Endothelial cell of umbilical vein (primary cell): ENCODE measurements around the gene SATB2. TPM values are rescaled to one million over a fixed set of nuclear protein-coding genes. Genes with fewer than 3 reads are reported as not detected.

ENCODE experiments used
- BruUV-seq: library from RNA; stranded (reverse); fragments of 400-500 nt; replicated peaks from 2 replicates; lab custom pipeline; 2021; lab: Mats Ljungman, UMichigan
- CTCF ChIA-PET: fragments of 300-600, 350-600 bp; sonication (Branson Sonifier 250); formaldehyde crosslinking; loops from one replicate; lab custom pipeline; 2021; ENCODE audit warnings: antibody characterized with exemption, inconsistent platforms; lab: Charles Lee
- POLR2A ChIA-PET: fragments of 300-600, 350-600 bp; sonication (Branson Sonifier 250); formaldehyde crosslinking; loops from one replicate; lab custom pipeline; 2021; ENCODE audit warnings: antibody characterized with exemption, inconsistent platforms; lab: Charles Lee
- DNase-seq: peaks from one replicate; pipeline ENCODE4 v3.0.0-alpha.2; 2011; ENCODE audit warnings: low read depth, low spot score
- FAIRE-seq: peaks from 2 replicates; lab custom pipeline; 2011; peaks lifted over from hg19 to GRCh38; lab: Jason Lieb, UNC
- H2AFZ ChIP-seq: 2 replicates; pipeline ENCODE4 v1.6.0; 2012; ENCODE audit warnings: low read depth, low read length, control low read depth, inconsistent platforms
- H3K27ac ChIP-seq: 2 replicates; pipeline ENCODE4 v1.5.1; 2011; ENCODE audit warnings: low read depth, mild to moderate bottlenecking, control low read depth, low read length, moderate library complexity; ENCODE audit not compliant: insufficient read depth
- H3K27me3 ChIP-seq, 2 experiments: 2 replicates each; pipeline versions ENCODE4 v1.6.0 to v1.6.1; 2011; ENCODE audit warnings: low read length in 2 of 2, mixed read lengths in 1 of 2; ENCODE audit not compliant: control insufficient read depth in 2 of 2, insufficient read depth in 2 of 2
- H3K36me3 ChIP-seq, 2 experiments: 2 replicates in 1 of 2; 3 replicates in 1 of 2; pipeline ENCODE4 v1.5.1; 2011; ENCODE audit warnings: low read length in 2 of 2, mild to moderate bottlenecking in 1 of 2, moderate library complexity in 1 of 2; ENCODE audit not compliant: control insufficient read depth in 2 of 2, insufficient read depth in 2 of 2; ENCODE audit errors: extremely low read depth in 1 of 2
- H3K4me1 ChIP-seq: 3 replicates; pipeline ENCODE4 v1.5.1; 2011; ENCODE audit warnings: mild to moderate bottlenecking, low read length; ENCODE audit not compliant: control insufficient read depth, insufficient read depth; ENCODE audit errors: extremely low read depth
- H3K4me2 ChIP-seq: 2 replicates; pipeline ENCODE4 v1.6.1; 2011; ENCODE audit warnings: low read length, control low read depth, mixed read lengths; ENCODE audit not compliant: insufficient read depth
- H3K4me3 ChIP-seq, 3 experiments: fragments of 200-600 bp in 1 of 3; sonication (generic), shearing (Covaris generic) in 1 of 3; replicated peaks in 1 of 3; 2 replicates each; pipeline ENCODE4 v1.5.1; 2011 to 2016; ENCODE audit warnings: control low read depth in 3 of 3, low read length in 3 of 3, mild to moderate bottlenecking in 2 of 3, inconsistent platforms in 1 of 3, low read depth in 1 of 3, moderate library complexity in 1 of 3; ENCODE audit not compliant: insufficient read depth in 1 of 3
- H3K79me2 ChIP-seq: 2 replicates; pipeline ENCODE4 v1.6.0; 2012; ENCODE audit warnings: low read length, inconsistent platforms; ENCODE audit not compliant: control insufficient read depth, insufficient read depth
- H3K9ac ChIP-seq: replicated peaks from 2 replicates; pipeline ENCODE3; 2011; ENCODE audit warnings: low read length, control low read depth; ENCODE audit not compliant: insufficient read depth; ENCODE audit errors: extremely low read depth
- H3K9me1 ChIP-seq: replicated peaks from 3 replicates; pipeline ENCODE4 v1.6.0; 2011; ENCODE audit warnings: mild to moderate bottlenecking, low read length; ENCODE audit not compliant: control insufficient read depth, insufficient read depth; ENCODE audit errors: extremely low read depth
- H3K9me3 ChIP-seq: replicated peaks from 2 replicates; pipeline ENCODE4 v1.5.1; 2012; ENCODE audit warnings: low read length, inconsistent platforms; ENCODE audit not compliant: control insufficient read depth, insufficient read depth
- H4K20me1 ChIP-seq: replicated peaks from 2 replicates; pipeline ENCODE3; 2011; ENCODE audit warnings: mild to moderate bottlenecking, low read length; ENCODE audit not compliant: control insufficient read depth, insufficient read depth; ENCODE audit errors: extremely low read depth
- FOS ChIP-seq: IDR thresholded peaks from 2 replicates; pipeline ENCODE4 v1.6.1; 2011; ENCODE audit warnings: mild to moderate bottlenecking, low read length, moderate library complexity, borderline replicate concordance; ENCODE audit not compliant: insufficient read depth
- dilution Hi-C: fragments of 300-500 bp; cut with MboI; formaldehyde crosslinking; loops from one replicate; pipeline ENCODE4 v1.15.0; 2019; ENCODE audit warnings: low sequenced_read_pairs; ENCODE audit not compliant: extremely low pct_ligation_motif_present
- intact Hi-C: fragments of 100-400 bp; cut with micrococcal nuclease; formaldehyde crosslinking; loops from one replicate; pipeline ENCODE4 v1.10.0; 2022
- polyA plus RNA-seq, 4 experiments: library from polyadenylated mRNA; depleted of rRNA in 3 of 4; stranded (reverse) in 3 of 4; unstranded in 1 of 4; fragments of >200 nt; gene quantifications; 2 replicates each; pipeline versions ENCODE4 v1.2.1 to v1.2.3, GENCODE V29; 2011 to 2012; ENCODE audit warnings: missing spikeins in 1 of 4
- total RNA-seq: library from RNA; stranded (reverse); gene quantifications from 2 replicates; pipeline ENCODE4 v1.2.3, GENCODE V29; 2021
- TF ChIP-seq, protein P1 (sequence below), 2 donors: IDR thresholded peaks; 1 replicate in 1 of 2; 2 replicates in 1 of 2; pipeline ENCODE4 v1.5.1; 2011; ENCODE audit warnings: low read length in 2 of 2, mild to moderate bottlenecking in 2 of 2, moderate library complexity in 2 of 2, control low read depth in 1 of 2, inconsistent platforms in 1 of 2, low read depth in 1 of 2; ENCODE audit not compliant: insufficient read depth in 1 of 2; ENCODE audit errors: extremely low read depth in 1 of 2

Gene SATB2
- total and polyA plus RNA-seq, 2 donors (not counting 3 experiments of a cell fraction or from before 2014, with no cell fraction given): 0.47 to 1.1 TPM

- Histone ChIP-seq H4K20me1 (no peaks in the 10 kb centered on the region), H3K4me3 (peak overlapping the region in 2 of 3 experiments; percentile 30 to 32), H3K9me1 (no peaks in the 10 kb centered on the region), H3K9me3 (no peaks in the 10 kb centered on the region), H2AFZ (peak overlapping the region; percentile 62), H3K4me2 (peak overlapping the region; percentile 54), H3K9ac (no peak overlapping the region), H3K27ac (no peak overlapping the region), H3K79me2 (no peaks in the 10 kb centered on the region), H3K36me3 (no peaks in the 10 kb centered on the region), H3K27me3 (peaks cover 70 to 86% of the 10 kb centered on the region in 2 experiments), H3K4me1 (peaks cover 14% of the 10 kb centered on the region)
- dilution Hi-C loops (no loop called here), intact Hi-C loops (loop anchor here (10.0 kb wide), 1 partner anchor 1658 kb away; the partner anchor contains the start of gene PLCL1)
- ChIA-PET POLR2A (no interaction called here), CTCF (interaction anchor here (0.9 to 1.4 kb wide), 4 partner anchors 9 to 1154 kb away, joined by 3 to 8 read pairs (median 4); no protein-coding TSS in a partner anchor)
- FAIRE-seq (peak; percentile 42), DNase-seq (peak; percentile 30)
- TF ChIP-seq FOS: no peak
- TF ChIP-seq, protein P1, sequence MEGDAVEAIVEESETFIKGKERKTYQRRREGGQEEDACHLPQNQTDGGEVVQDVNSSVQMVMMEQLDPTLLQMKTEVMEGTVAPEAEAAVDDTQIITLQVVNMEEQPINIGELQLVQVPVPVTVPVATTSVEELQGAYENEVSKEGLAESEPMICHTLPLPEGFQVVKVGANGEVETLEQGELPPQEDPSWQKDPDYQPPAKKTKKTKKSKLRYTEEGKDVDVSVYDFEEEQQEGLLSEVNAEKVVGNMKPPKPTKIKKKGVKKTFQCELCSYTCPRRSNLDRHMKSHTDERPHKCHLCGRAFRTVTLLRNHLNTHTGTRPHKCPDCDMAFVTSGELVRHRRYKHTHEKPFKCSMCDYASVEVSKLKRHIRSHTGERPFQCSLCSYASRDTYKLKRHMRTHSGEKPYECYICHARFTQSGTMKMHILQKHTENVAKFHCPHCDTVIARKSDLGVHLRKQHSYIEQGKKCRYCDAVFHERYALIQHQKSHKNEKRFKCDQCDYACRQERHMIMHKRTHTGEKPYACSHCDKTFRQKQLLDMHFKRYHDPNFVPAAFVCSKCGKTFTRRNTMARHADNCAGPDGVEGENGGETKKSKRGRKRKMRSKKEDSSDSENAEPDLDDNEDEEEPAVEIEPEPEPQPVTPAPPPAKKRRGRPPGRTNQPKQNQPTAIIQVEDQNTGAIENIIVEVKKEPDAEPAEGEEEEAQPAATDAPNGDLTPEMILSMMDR (IDR thresholded peaks at IDR 0.05; ENCODE audit: extremely low read depth in 1 of 2, insufficient read depth in 1 of 2, low read depth in 1 of 2, low read length in 2 of 2): peak; percentile 79 to 89
- BruUV-seq: no TSS peak
Measured at GRCh38 chr2:199462956-199463692, 5.4 kb upstream of the SATB2 start.
